Activated CD8-positive, alpha-beta memory T cell treated with anti-CD3 and anti-CD28 coated beads, Interleukin-2, amount 10 ng/mL, durations not matched to agents 7 days and 5 days (primary cell): ENCODE data around the gene ZNF573. TPM values are rescaled to one million over a fixed set of nuclear protein-coding genes. Genes with fewer than 3 reads are reported as not detected.
"Not testable (repeated sequence)": the region's sequence is repeated elsewhere in the genome, so short reads cannot be mapped to it uniquely, and the experiment has no call there.

Experiments
- ATAC-seq: fragments of 150-1000 bp; cut with Tn5 transposase; one replicate; pipeline ENCODE4 v1.10.0; 2021; ENCODE audit warnings: moderate library complexity
- CTCF ChIA-PET: fragments of 350-600 bp; sonication (Branson Sonifier 250); formaldehyde crosslinking; loops from one replicate; lab custom pipeline; 2021; ENCODE audit warnings: antibody characterized with exemption; lab: Charles Lee
- DNase-seq: peaks from one replicate; pipeline ENCODE4 v3.0.0-alpha.2; 2020
- H3K27ac Mint-ChIP-seq: one replicate; pipeline ENCODE4 v1.8.0; 2021; ENCODE audit warnings: mild to moderate bottlenecking, mixed read lengths
- H3K27me3 Mint-ChIP-seq: one replicate; pipeline ENCODE4 v1.8.0; 2021; ENCODE audit warnings: mixed read lengths
- H3K36me3 Mint-ChIP-seq: one replicate; pipeline ENCODE4 v1.8.0; 2021; ENCODE audit warnings: mild to moderate bottlenecking, mixed read lengths
- H3K4me1 Mint-ChIP-seq: one replicate; pipeline ENCODE4 v1.8.0; 2021; ENCODE audit warnings: mixed read lengths
- H3K4me3 Mint-ChIP-seq: one replicate; pipeline ENCODE4 v1.8.0; 2021; ENCODE audit warnings: mild to moderate bottlenecking, moderate library complexity, mixed read lengths
- H3K9me3 Mint-ChIP-seq: one replicate; pipeline ENCODE4 v1.8.0; 2022; ENCODE audit warnings: low read depth, mixed read lengths
- total RNA-seq, 2 experiments: library from RNA; stranded (reverse); gene quantifications; one replicate each; pipeline ENCODE4 v1.2.3, GENCODE V29; 2021

ZNF573 gene
- 1 to 10 TPM; 7.1 TPM for total RNA-seq

- DNase-seq (peak; percentile 90), ATAC-seq (peak; percentile 90)
- Mint-ChIP-seq H3K27ac (peak within 1 kb of the TSS; percentile 90), H3K4me1 (peaks cover 22% of the 10 kb centered on the region), H3K4me3 (peak within 1 kb of the TSS; percentile 89), H3K27me3 (no peaks in the 10 kb centered on the region), H3K36me3 (peaks cover 41% of the 10 kb centered on the region), H3K9me3 (peaks cover 21% of the 10 kb centered on the region)
- CTCF ChIA-PET, result interaction anchor here (1.0 kb wide), 1 partner anchor 929 kb away, joined by 3 read pairs; no protein-coding TSS in a partner anchor
Observed at GRCh38 chr19:37779127-37780005, at the start of gene ZNF573. Gene ZNF573 (minus strand): TSS chr19:37779586. CDS start chr19:37773729, 5,857 bp downstream.

GRCh38 chr19:37817180-37817981 is 38.0 kb upstream of the ZNF573 start:
- H3K36me3 Mint-ChIP-seq, result peaks cover 4% of the 10 kb centered on the region
- H3K27me3 Mint-ChIP-seq, result no peaks in the 10 kb centered on the region
- H3K4me1 Mint-ChIP-seq, result peaks cover 3% of the 10 kb centered on the region
- no peak overlapping the region for H3K27ac Mint-ChIP-seq
- ATAC-seq (no peak), DNase-seq (peak; percentile 44)
- H3K4me3 Mint-ChIP-seq, result no peak overlapping the region
- CTCF ChIA-PET, result no interaction called here
- H3K9me3 Mint-ChIP-seq, result peaks cover 23% of the 10 kb centered on the region

GRCh38 chr19:37815611-37816010 is 36.2 kb upstream of the ZNF573 start:
- H3K4me3 Mint-ChIP-seq, ATAC-seq, H3K4me1 Mint-ChIP-seq, H3K27ac Mint-ChIP-seq, H3K36me3 Mint-ChIP-seq, DNase-seq, H3K27me3 Mint-ChIP-seq: not testable (repeated sequence)
- CTCF ChIA-PET, result interaction anchor here (0.6 kb wide), 1 partner anchor 361 kb away, joined by 3 read pairs; no protein-coding TSS in a partner anchor
- peaks cover 16% of the 10 kb centered on the region for H3K9me3 Mint-ChIP-seq

GRCh38 chr19:37813340-37813739 is 34.0 kb upstream of the ZNF573 start:
- CTCF ChIA-PET, result no interaction called here
- ATAC-seq, result no peak
- Mint-ChIP-seq H3K27me3 (no peaks in the 10 kb centered on the region), H3K27ac (no peak overlapping the region), H3K4me1 (peaks cover 3% of the 10 kb centered on the region), H3K9me3 (peaks cover 19% of the 10 kb centered on the region), H3K36me3 (peaks cover 5% of the 10 kb centered on the region), H3K4me3 (no peak overlapping the region)
- no peak for DNase-seq

- Mint-ChIP-seq H3K9me3 (peaks cover 21% of the 10 kb centered on the region), H3K27me3 (no peaks in the 10 kb centered on the region), H3K27ac (no peak overlapping the region), H3K4me3 (no peak overlapping the region), H3K36me3 (peaks cover 2% of the 10 kb centered on the region), H3K4me1 (no peaks in the 10 kb centered on the region)
- no peak for ATAC-seq
- no peak for DNase-seq
- CTCF ChIA-PET, result no interaction called here
Observed at GRCh38 chr19:37809366-37809765, 30.0 kb upstream of the ZNF573 start.

- H3K27ac Mint-ChIP-seq, result no peak overlapping the region
- peaks cover 12% of the 10 kb centered on the region for H3K36me3 Mint-ChIP-seq
- CTCF ChIA-PET, result no interaction called here
- peaks cover 38% of the 10 kb centered on the region for H3K9me3 Mint-ChIP-seq
- H3K4me3 Mint-ChIP-seq, result no peak overlapping the region
- H3K4me1 Mint-ChIP-seq, result no peaks in the 10 kb centered on the region
- DNase-seq, result no peak
- no peak for ATAC-seq
- H3K27me3 Mint-ChIP-seq, result no peaks in the 10 kb centered on the region
Observed at GRCh38 chr19:37803249-37803840, 24.0 kb upstream of the ZNF573 start.

GRCh38 chr19:37790244-37790925 is 11.0 kb upstream of the ZNF573 start:
- ATAC-seq (no peak), DNase-seq (no peak)
- H3K36me3 Mint-ChIP-seq, result peaks cover 3% of the 10 kb centered on the region
- no peaks in the 10 kb centered on the region for H3K27me3 Mint-ChIP-seq
- no peak overlapping the region for H3K27ac Mint-ChIP-seq
- CTCF ChIA-PET, result no interaction called here
- H3K4me3 Mint-ChIP-seq, result no peak overlapping the region
- no peaks in the 10 kb centered on the region for H3K4me1 Mint-ChIP-seq
- peaks cover 29% of the 10 kb centered on the region for H3K9me3 Mint-ChIP-seq

GRCh38 chr19:37778613-37779126 is 716 bp downstream of the ZNF573 start:
- no peak for ATAC-seq
- peaks cover 45% of the 10 kb centered on the region for H3K36me3 Mint-ChIP-seq
- peaks cover 25% of the 10 kb centered on the region for H3K9me3 Mint-ChIP-seq
- DNase-seq, result no peak
- H3K27ac Mint-ChIP-seq, result peak overlapping the region; percentile 90
- CTCF ChIA-PET, result no interaction called here
- H3K4me3 Mint-ChIP-seq, result peak overlapping the region; percentile 89
- H3K4me1 Mint-ChIP-seq, result peaks cover 22% of the 10 kb centered on the region
- H3K27me3 Mint-ChIP-seq, result no peaks in the 10 kb centered on the region

GRCh38 chr19:37770985-37771384 is 8.4 kb downstream of the ZNF573 start:
- Mint-ChIP-seq H3K9me3 (peaks cover 28% of the 10 kb centered on the region), H3K27ac (no peak overlapping the region), H3K36me3 (peaks cover 66% of the 10 kb centered on the region), H3K4me3 (no peak overlapping the region), H3K27me3 (no peaks in the 10 kb centered on the region), H3K4me1 (peaks cover 2% of the 10 kb centered on the region)
- ATAC-seq (no peak), DNase-seq (no peak)
- CTCF ChIA-PET, result no interaction called here

- CTCF ChIA-PET, result no interaction called here
- Mint-ChIP-seq H3K4me3 (no peak overlapping the region), H3K4me1 (no peaks in the 10 kb centered on the region), H3K27ac (no peak overlapping the region), H3K27me3 (no peaks in the 10 kb centered on the region), H3K36me3 (peaks cover 59% of the 10 kb centered on the region), H3K9me3 (peaks cover 20% of the 10 kb centered on the region)
- DNase-seq (no peak), ATAC-seq (no peak)
Observed at GRCh38 chr19:37763488-37763887, 15.9 kb downstream of the ZNF573 start.

- ATAC-seq, CTCF ChIA-PET, H3K4me1 Mint-ChIP-seq, H3K27ac Mint-ChIP-seq, DNase-seq, H3K4me3 Mint-ChIP-seq, H3K27me3 Mint-ChIP-seq: not testable (repeated sequence)
- Mint-ChIP-seq H3K9me3 (peaks cover 24% of the 10 kb centered on the region), H3K36me3 (peaks cover 43% of the 10 kb centered on the region)
Observed at GRCh38 chr19:37757683-37758082, 21.7 kb downstream of the ZNF573 start.

GRCh38 chr19:37738371-37738770 is 41.0 kb downstream of the ZNF573 start:
- Mint-ChIP-seq H3K27ac (no peak overlapping the region), H3K36me3 (peaks cover 49% of the 10 kb centered on the region), H3K4me3 (no peak overlapping the region), H3K27me3 (no peaks in the 10 kb centered on the region), H3K4me1 (no peaks in the 10 kb centered on the region), H3K9me3 (peaks cover 52% of the 10 kb centered on the region)
- CTCF ChIA-PET, result no interaction called here
- DNase-seq, result no peak
- ATAC-seq, result no peak

- CTCF ChIA-PET, result no interaction called here
- H3K4me1 Mint-ChIP-seq, result no peaks in the 10 kb centered on the region
- ATAC-seq, result no peak
- H3K4me3 Mint-ChIP-seq, result no peak overlapping the region
- H3K36me3 Mint-ChIP-seq, result peaks cover 5% of the 10 kb centered on the region
- H3K9me3 Mint-ChIP-seq, result peaks cover 11% of the 10 kb centered on the region
- no peak for DNase-seq
- H3K27me3 Mint-ChIP-seq, result no peaks in the 10 kb centered on the region
- no peak overlapping the region for H3K27ac Mint-ChIP-seq
Observed at GRCh38 chr19:37725181-37725580, 54.2 kb downstream of the ZNF573 start.
